ENCODE measurements around the gene THRA.

DNA sequence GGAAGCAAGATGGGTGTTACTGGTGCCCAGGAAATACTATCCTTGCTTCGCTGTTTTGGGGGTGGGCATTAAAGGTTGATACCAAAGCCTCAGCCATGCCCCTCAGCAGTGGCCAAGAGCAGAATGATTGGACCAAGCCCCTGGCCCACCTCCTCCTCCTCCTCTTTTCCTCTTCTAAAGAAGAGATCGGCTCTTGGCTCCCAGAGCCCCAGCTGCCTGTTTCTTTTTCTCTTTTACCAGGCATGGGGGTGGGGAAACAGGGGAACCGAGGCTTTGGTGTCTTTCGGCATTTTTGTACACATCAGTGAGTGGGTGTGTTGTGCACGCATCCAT, 5.8 kb downstream of the THRA start:
- TF ChIP-seq, protein P1, sequence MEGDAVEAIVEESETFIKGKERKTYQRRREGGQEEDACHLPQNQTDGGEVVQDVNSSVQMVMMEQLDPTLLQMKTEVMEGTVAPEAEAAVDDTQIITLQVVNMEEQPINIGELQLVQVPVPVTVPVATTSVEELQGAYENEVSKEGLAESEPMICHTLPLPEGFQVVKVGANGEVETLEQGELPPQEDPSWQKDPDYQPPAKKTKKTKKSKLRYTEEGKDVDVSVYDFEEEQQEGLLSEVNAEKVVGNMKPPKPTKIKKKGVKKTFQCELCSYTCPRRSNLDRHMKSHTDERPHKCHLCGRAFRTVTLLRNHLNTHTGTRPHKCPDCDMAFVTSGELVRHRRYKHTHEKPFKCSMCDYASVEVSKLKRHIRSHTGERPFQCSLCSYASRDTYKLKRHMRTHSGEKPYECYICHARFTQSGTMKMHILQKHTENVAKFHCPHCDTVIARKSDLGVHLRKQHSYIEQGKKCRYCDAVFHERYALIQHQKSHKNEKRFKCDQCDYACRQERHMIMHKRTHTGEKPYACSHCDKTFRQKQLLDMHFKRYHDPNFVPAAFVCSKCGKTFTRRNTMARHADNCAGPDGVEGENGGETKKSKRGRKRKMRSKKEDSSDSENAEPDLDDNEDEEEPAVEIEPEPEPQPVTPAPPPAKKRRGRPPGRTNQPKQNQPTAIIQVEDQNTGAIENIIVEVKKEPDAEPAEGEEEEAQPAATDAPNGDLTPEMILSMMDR (IDR thresholded peaks at IDR 0.05), result no peak
- TF ChIP-seq POLR2AphosphoS5 (IDR thresholded peaks at IDR 0.05; ENCODE audit: low read depth, low read length), result 0 out of 2 replicates have a peak, but pooled peaks have one; percentile 39
- no peak for TF ChIP-seq SIN3A (IDR thresholded peaks at IDR 0.05; ENCODE audit: borderline replicate concordance, insufficient read depth, low read depth, low read length)

All from Panc1 (cell line).